GM18498 (cell line): ENCODE measurements around the gene RBM26.

Experiments
- ATAC-seq: cut with Tn5 transposase; IDR thresholded peaks from one replicate; pipeline ENCODE4 v1.9.1; 2021; ENCODE audit warnings: mild to moderate bottlenecking, moderate library complexity; ENCODE audit not compliant: unreplicated experiment

Gene RBM26

DNA sequence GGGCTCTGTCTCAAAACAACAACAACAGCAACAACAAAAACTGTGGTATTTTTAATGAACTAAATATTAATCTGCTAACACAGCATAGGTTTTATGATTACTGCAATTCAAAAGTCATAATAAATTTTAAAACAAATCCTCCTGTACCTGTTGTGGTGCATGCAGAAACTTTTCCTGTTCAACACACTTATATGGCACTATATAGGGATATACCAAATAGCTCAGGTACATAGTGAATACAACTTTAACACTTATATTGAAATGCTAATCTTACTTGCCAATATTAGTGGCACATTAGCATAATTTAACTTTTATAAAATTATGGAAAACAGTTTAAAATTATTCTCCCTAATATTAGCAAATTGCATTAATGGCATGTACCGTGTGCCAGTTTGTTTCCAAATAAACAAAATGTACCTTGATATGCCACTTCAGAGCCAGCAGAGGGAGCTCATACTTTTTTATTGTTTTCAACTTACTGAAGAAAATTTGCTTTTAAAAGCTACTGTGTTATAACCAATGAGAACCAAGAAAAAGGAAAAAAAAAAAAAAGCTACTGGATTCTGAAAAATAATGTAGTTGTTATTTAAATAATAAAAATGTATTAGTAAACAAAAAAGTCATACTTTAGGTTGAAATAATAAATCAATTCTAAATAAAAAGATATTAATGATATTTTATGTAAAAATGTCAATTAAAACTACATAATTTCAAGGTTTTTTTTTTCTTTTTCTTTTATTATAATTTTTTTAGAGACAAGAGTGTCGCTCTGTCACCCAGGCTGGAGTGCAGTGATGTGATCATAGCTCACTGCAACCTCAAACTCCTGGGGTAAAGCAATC, 18.0 kb upstream of the RBM26 start:
- ATAC-seq: peak; percentile 89

DNA sequence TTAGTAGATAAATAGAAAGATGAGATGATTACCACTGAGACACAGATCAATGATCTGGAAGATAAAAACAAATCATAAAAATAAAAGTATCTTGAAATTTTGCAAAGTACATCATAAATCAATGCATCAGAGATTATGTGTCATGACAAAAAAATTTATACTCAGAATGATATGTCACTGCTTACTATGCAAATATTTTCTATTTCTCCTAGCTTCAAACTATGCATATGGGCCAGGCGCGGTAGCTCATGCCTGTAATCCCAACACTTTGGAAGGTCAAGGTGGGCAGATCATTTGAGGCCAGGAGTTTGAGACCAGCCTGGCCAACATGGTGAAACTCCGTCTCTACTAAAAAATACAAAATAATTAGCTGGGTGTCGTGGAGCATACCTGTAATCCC, 17.3 kb upstream of the RBM26 start:
- ATAC-seq: no peak

DNA sequence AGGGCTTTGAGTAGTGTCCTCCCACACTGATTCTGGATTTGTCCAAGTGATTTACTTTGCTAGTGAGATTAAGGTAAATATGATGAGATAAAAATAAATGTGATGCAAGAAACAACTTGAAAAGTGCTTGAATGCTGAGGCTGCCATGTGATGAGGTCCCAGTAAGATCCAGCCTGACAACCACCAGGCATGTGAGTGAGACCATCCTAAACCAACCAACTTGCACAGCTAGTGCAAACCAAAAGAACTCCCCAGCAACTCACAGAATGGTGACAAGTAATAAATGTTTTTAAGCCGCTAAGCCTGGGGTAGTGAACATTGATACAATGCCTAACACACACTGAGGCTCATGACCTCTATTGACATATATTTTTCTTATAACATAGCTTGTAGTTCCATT, 13.3 kb upstream of the RBM26 start:
- no peak for ATAC-seq

DNA sequence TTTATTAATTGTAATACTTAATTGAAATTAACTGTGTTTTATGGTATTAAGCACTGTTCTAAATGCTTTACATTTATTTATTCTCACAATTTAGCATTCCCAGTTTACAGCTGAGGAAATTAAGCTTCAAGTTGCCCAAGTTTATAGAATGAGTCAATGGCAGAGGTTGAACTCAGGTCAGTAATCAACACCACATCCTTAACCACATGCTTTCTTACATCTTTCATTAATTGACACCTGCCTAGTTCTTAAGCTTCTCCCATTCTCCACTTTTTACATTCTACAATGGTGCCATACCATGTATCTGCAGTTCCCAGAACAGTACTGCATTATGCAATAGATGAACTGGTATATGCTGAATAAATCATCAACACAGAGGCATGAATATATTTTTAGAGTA, 11.7 kb upstream of the RBM26 start:
- no peak for ATAC-seq

GRCh38 chr13:79413521-79413920, 7.5 kb upstream of the RBM26 start:
- ATAC-seq: no peak

- ATAC-seq: no peak
These were observed 3.8 kb upstream of the RBM26 start for GRCh38 chr13:79409828-79410227.

DNA sequence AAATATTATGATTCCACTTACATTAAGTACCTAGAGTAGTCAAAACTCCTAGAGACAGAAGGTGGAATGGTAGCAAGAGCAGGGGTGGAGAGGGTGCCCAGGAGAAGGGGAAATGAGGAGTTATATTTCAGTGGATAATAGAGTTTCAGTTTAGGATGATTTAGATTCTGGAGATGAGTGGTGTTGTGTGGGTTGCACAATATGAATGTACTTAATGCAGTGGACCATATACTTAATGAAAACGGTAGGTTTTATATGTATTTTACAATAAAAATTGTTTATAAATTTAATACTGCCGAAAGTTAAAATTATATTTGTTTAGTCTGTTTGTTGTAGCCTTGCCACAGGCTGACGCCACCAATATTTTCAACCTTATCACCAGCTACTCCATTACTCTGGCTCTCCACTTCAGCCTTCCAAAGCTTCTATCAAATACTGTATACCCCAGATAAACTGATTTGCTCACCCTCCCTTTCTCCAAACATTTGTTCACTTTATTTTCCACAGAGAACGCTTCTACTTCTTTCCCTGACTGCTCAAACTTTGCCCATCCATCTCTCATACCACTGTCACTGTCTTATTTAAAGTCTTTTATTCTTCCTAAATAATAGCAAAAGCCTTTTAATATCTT, 1.4 kb upstream of the RBM26 start:
- ATAC-seq: no peak

GRCh38 chr13:79406597-79406908, 498 bp upstream of the RBM26 start:
- ATAC-seq: peak; percentile 32

- ATAC-seq: peak; percentile 52
These were observed 589 bp downstream of the RBM26 start for GRCh38 chr13:79405501-79405830.

DNA sequence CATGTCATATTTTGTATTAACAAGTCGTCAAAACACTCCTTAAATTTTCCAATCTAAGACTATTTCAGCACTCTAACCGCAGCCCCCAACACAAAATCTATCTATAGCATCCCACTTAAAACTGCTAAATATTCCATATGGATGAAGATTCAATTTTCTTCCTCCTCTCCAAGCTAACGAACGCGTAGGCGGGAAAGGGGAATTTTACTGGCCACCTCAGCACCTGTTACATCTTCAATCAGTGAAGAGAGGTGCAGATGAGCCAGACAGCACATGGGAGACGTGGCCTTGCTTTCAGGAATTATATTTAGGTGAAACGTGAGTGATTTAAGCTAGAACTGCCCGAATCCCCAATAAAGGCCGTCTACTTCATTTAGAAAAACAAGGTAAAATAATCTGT, 1.1 kb downstream of the RBM26 start:
- ATAC-seq: no peak

GRCh38 chr13:79404361-79404760, 1.7 kb downstream of the RBM26 start:
- ATAC-seq: no peak

DNA sequence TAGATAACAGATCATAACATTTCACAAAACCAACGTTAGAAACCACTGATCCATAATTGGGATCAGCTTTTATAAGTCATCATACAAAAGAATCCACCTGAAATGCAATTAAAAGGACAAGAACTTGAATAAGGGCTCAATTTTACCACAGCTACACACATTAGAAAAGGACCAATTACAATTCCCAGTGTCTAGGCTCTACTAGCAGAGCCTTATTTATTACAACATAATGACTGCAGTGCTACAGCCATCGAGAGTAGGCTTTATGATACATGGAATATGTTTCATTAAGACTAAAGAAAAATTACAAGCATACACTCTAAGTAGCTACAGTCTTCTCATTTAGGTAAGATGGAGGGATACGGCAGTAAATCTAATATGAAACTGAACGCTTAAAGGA, 2.9 kb downstream of the RBM26 start:
- no peak for ATAC-seq

GRCh38 chr13:79402679-79403078, 3.4 kb downstream of the RBM26 start:
- no peak for ATAC-seq

GRCh38 chr13:79402074-79402635, 3.9 kb downstream of the RBM26 start:
- no peak for ATAC-seq

DNA sequence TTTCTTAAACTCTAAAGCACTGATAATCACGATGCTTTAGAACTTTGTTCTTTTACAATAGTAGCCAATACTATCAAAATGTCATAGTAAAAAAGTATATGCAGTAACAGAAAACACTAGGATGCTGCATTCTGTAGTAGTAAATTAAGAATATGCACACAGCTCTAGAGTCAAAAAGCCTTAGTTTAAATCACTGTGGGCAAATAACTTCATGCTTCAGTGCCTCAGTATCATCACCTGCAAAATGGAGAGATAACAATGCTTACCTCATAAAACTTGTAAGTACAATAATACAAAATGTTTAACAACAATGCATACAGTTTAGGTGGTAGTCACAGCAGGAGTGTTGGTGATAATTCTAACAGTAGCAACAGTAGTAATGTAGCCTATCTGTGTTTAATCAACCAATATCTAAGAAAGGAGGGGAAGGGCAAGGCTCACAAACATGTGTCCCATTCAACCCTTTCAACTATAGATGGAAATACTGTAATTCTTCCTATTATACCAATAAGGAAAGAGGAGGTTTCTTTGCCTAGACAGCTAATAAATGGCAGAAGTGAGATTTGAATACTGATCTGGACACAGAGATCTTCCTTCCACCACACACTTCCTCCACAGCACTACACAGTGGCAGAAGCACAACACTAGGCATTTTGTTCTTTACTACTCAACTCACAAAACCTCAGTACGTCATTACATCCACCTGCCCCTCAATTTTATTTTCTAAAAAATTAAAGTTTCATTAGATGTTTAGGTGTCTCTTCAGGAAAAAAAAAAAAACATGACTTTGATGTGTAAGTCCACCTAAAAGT, 4.6 kb downstream of the RBM26 start:
- ATAC-seq: peak; percentile 31

DNA sequence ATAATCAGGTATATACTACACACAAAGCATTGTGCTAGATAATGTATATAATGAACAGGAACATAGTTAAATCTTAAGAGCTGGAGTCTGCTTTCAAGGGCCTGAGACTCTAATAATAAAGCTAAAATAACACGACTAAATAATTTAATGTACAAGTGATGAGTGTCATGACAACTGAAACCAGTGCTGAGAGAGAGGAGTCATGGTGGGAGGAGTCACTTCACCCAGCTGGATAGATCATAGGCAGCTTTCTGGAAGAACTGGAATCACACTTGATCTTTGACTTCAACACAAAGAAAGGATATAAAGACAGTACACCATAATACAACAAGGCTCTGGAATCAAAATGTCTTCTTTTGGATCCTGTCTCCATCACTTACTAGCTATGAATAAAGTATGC, 7.1 kb downstream of the RBM26 start:
- ATAC-seq: no peak

GRCh38 chr13:79398127-79398526, 7.9 kb downstream of the RBM26 start:
- no peak for ATAC-seq

- no peak for ATAC-seq
These were observed 10.2 kb downstream of the RBM26 start for GRCh38 chr13:79395881-79396280.

DNA sequence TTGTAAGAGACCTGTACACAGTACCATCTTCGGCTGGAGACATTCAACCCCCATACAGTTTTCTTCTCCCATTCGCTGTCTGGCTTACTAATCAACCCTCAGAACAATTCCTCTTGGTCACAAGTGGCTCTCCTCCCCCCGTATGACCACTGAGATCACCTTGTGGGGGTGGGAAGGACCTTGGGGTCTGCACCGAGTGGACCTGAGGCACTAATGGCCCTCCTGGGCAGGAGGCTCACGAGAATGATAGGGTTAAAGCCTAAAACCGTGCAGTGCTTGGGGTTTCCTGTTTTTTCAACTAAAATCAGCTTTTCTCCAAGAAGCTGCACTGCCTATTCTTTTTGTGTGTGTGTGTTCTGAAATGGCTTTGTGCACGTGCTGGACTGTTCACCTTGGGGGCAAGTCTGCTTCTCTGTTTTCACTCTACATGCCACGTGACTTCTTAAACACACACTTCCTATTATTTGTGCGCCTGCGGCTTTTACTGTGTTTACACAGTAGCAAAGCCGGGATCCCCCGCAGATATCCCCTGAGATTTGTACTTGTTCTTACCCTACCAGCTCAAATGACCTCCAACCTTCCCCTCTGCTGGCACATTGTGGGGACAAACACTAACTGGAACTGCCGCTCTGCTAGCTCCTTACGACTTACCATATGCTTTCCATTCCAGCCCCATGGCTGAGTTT, 12.3 kb downstream of the RBM26 start:
- peak; percentile 83 for ATAC-seq

DNA sequence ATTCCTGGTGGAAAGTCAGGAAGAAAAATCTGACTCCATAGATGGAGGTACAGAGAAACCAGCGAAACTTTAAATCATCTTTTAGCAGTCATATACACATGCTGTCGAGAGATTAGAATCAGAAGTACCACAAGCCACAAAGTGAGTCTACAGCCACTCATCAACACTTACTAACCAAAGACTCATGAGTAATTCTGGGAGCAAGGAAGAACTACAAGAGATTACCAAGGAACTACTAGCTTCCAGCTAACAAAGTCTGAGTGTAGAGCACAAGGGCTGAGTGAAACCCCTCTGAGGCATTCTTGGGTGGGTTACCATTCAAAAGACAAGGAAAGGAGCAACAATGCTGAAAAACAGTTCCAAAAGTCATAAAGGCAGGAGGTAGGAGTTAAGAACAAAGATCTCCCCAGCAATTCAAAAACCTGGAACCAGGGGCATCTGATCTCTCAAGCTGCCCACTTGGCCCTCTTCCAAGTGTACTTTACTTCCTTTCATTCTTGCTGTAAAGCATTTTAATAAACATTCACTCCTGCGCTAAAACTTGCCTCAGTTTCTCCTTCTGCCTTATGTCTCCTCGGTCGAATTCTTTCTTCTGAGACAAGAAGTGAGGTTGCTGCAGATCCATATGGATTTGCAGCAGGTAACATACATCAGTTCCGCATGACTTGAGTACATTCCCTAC, 13.0 kb downstream of the RBM26 start:
- ATAC-seq: peak; percentile 34

DNA sequence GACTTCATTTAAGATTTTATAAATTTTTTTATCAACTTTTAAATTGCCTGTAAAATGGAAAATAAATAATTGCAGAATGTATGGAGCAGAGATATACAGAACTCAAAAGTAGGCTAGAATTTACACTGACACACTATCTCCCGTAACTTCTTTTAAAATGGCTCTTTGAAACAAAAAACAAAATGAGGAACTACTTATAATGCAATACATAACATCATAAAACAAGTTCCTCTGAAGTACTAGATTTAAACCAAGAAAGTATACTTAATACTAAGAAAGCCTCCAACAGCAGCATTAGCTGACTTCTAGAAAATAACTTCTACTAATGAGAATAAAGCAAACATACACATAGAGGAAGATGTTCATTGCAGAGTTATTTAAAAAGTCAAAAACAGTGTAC, 17.0 kb downstream of the RBM26 start:
- ATAC-seq: no peak
